Measurements from ENCODE around the gene ADGRG6.

DNA sequence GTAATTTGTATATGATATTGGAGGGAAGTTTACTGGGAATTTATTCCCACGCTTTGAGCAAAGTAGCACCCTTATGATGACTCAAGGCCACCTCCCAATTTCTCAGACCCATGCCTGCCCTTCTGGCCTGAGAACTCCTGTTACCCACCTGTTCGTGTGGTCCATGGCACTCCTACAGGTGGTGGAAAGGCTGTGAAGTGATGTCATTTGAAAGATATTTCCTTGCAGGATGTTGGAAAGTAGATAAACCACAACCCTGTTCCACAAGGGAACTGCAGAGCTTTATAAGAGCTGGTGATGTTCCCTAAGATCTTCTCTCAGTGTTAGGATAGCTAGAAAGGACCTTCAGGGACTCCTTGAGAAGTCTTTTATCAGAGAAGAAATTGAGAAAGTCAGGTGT, 70.5 kb downstream of the ADGRG6 start:
- TF ChIP-seq, protein P1, sequence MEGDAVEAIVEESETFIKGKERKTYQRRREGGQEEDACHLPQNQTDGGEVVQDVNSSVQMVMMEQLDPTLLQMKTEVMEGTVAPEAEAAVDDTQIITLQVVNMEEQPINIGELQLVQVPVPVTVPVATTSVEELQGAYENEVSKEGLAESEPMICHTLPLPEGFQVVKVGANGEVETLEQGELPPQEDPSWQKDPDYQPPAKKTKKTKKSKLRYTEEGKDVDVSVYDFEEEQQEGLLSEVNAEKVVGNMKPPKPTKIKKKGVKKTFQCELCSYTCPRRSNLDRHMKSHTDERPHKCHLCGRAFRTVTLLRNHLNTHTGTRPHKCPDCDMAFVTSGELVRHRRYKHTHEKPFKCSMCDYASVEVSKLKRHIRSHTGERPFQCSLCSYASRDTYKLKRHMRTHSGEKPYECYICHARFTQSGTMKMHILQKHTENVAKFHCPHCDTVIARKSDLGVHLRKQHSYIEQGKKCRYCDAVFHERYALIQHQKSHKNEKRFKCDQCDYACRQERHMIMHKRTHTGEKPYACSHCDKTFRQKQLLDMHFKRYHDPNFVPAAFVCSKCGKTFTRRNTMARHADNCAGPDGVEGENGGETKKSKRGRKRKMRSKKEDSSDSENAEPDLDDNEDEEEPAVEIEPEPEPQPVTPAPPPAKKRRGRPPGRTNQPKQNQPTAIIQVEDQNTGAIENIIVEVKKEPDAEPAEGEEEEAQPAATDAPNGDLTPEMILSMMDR (IDR thresholded peaks at IDR 0.05; ENCODE audit: low read depth, low read length, missing input control) = no peak
- TF ChIP-seq JUND (IDR thresholded peaks at IDR 0.05) (no peak), RAD21 (IDR thresholded peaks at IDR 0.05) (no peak), EGR1 (IDR thresholded peaks at IDR 0.05; ENCODE audit: low read depth in 2 of 2) (no peak), SP1 (IDR thresholded peaks at IDR 0.05) (no peak)

Measured in liver (tissue), 3 donors.